Loucy (cell line): ENCODE data around the gene GALNT12.

Experiments used
- EZH2phosphoT487 ChIP-seq: fragments of 200-600 bp; IDR thresholded peaks from 2 replicates; pipeline ENCODE4 v1.6.1; 2018; ENCODE audit warnings: antibody characterized with exemption, mild to moderate bottlenecking, moderate library complexity, borderline replicate concordance
- TF ChIP-seq, protein P1 (sequence below): fragments of 200-600 bp; sonication (generic); conservative IDR thresholded peaks from 2 replicates; pipeline ENCODE4 v1.5.1; 2014; ENCODE audit warnings: mild to moderate bottlenecking, antibody characterized with exemption, low read length

DNA sequence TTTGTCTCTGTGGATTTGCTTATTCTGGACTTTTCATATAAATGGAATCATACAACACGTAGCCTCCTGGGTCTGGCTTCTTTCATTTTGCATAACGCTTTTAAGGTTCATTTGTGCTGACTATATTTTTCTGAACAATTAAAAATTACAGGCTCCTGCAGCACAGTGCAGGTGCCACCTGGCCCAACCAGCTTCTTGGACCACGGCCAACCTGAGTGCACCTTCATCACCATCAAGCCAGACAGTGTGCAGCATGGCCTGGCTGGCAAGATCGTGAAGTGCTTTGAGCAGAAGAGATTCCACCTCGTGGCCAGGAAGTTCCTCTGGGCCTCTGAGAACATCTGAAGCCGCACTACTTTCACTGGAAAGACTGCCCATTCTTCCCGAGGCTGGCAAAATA lies 82.8 kb downstream of the GALNT12 start:
- TF ChIP-seq, protein P1, sequence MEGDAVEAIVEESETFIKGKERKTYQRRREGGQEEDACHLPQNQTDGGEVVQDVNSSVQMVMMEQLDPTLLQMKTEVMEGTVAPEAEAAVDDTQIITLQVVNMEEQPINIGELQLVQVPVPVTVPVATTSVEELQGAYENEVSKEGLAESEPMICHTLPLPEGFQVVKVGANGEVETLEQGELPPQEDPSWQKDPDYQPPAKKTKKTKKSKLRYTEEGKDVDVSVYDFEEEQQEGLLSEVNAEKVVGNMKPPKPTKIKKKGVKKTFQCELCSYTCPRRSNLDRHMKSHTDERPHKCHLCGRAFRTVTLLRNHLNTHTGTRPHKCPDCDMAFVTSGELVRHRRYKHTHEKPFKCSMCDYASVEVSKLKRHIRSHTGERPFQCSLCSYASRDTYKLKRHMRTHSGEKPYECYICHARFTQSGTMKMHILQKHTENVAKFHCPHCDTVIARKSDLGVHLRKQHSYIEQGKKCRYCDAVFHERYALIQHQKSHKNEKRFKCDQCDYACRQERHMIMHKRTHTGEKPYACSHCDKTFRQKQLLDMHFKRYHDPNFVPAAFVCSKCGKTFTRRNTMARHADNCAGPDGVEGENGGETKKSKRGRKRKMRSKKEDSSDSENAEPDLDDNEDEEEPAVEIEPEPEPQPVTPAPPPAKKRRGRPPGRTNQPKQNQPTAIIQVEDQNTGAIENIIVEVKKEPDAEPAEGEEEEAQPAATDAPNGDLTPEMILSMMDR, result no peak
- no peak for TF ChIP-seq EZH2phosphoT487
